HG03558 (cell line): Measurements from ENCODE around the gene RAD51B.
A peak's percentile ranks its signal among the peaks of the same experiment; 100 is the strongest.

Experiments
- ATAC-seq: cut with Tn5 transposase; IDR thresholded peaks from one replicate; pipeline ENCODE4 v1.9.1; 2021; ENCODE audit warnings: moderate number of reproducible peaks; ENCODE audit not compliant: unreplicated experiment; ENCODE audit errors: extremely low read depth

Gene RAD51B

GRCh38 chr14:68306265-68306933 lies 486.8 kb downstream of the RAD51B start:
- ATAC-seq: no peak

DNA sequence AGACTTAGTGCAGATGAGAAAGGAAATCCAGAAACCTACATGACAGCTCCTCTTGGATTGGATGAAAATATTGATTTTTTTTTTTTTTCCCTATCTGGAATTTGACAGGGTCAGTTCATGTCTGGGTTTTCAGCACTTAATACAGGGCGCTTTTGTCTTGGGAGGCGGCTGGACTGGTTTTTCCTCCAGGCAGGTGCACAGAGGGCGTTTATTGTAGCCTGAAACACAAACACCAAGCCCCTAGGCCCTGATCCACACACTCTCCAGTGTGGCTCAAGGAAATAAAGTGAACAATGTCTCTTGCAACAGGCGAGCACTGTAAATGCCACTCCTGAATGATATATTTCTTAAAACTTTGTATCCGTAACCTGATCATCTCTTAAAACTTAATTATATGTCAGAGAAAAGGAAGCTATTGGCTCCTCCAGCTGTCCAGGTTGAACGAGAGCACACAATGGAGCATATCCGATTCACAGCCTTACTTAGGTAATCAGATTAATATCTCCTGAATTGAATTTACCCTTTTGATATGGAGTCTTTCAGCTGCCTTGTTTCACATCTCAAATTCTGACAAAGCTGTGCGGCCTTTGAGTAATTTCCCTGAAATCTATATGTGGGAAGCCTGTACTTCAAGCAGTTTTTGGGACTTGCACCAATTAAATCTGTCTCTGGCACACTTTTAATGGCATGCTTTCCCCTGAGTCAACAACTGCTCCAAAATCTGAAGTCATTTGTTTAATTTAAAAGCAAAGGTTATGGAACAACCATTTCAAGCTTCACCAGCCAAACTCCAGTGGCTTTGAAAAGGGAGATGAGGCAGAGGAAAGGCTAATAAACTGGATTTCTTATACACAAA lies 487.6 kb downstream of the RAD51B start:
- ATAC-seq: no peak

- no peak for ATAC-seq
These were observed 488.2 kb downstream of the RAD51B start for GRCh38 chr14:68307790-68308168.

- no peak for ATAC-seq
These were observed 489.3 kb downstream of the RAD51B start for GRCh38 chr14:68308726-68309520.

DNA sequence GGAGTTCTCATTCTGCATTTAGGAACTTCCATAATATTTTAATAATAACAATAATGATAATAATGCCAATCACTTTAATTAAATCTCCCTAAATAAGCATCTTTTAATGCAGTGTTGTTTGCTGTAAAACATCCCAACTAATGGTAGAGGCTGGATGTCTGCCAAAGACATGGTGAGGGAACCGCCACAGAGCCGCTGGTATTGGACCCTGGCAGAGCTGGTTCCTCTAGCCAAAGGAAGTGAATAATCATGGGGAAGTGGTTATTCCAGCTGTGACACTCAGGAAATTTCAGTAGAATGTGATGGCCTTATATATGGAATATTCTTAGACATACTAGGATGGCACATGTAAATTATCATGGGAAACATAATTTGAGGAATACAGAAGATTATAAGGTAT lies 490.0 kb downstream of the RAD51B start:
- ATAC-seq: no peak

DNA sequence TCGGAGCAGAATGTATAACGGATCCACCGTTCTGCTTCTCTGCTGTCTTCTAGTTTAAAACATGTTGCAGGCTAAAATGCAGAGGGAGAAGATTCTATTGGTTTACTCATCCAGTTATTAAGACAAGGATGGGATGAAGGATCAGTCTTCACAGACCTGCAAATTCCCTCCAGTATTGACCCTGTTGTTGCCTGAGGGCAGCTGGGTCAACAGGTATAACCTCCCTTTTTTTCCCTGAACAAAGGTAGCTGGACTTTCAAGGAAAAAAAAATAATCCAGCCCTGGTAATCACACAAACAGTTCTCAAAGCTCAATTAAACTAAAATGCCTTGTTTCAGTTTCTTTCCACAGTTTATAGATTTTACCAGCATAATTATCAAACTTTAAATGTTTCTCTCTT lies 492.7 kb downstream of the RAD51B start:
- no peak for ATAC-seq

- ATAC-seq: peak; percentile 90
These were observed 493.5 kb downstream of the RAD51B start for GRCh38 chr14:68312884-68313610.

DNA sequence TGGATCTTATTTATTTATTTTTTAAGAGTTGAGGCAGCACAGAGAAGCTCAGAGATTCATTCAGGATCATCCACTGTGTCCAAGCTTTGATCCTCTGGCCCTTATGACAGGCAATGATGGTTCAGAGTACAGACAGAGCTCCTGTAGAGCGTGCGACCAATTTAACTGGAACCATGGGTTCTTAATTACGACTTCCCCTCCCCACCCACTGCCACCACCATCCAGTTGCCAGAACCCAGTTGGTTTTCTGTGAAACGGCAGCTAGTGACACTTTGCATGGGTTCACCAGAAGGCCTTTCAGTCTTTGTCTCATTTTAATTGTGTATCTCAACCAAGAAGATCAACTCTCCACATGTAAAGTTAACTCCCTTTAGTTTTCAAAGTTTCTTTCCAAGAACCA lies 495.1 kb downstream of the RAD51B start:
- no peak for ATAC-seq

GRCh38 chr14:68315081-68315480 lies 495.5 kb downstream of the RAD51B start:
- ATAC-seq: no peak

DNA sequence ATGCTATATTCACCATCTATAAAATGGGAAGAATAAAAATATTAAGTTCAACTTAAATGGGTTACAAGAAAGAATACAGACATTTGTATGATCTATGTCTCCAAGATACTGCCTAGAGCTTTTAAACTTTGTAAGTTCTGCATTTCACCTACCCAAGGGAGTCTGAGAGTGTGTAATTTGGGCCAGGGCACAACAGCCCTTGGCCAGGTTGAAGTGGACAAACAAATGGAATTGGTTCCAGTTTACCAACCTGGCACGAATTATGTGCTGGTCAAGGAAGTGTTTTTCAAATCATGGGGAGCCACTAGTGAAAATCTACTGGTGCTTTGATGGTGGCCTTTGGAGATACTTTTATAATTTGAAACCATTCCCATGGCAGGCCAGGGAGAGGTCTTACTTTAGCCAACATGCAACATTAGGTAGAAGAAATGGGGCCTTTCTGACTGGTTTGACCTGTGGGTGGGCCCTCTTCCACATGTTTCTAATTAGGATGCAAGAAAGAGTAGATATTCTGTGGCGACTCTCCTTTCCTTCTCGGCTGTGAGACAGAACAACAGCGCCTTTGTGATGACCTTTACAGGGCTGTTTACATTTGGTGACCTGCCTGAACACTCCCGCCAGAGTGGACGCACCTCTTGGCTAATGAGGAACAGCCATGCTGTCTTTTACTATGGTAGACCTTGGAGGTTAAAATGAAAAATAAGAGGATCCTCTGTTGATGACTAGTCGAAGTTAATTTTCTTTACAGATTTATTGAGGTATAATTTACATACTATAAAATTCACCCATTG lies 496.7 kb downstream of the RAD51B start:
- ATAC-seq: no peak

GRCh38 chr14:68317239-68317638 lies 497.7 kb downstream of the RAD51B start:
- ATAC-seq: no peak

DNA sequence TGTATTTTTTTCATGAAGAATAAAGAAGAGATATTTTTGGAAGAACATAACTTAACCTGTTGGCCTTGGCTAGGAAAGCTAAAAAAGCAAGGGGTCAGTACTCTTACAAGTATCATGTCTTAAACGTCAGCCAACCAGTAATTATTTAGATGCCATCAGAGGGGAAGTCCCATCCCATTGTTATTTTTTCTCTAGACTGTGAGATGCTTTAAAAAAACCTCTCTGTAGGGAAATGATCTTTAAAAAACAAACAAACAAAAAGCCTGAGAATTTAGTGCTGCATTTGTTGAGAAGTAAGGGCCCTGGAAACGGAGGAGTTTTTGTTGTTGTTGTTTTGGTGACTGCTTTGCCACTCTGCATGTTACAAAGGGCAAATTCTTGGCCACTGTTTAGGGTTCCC lies 499.2 kb downstream of the RAD51B start:
- no peak for ATAC-seq

- ATAC-seq: no peak
These were observed 500.9 kb downstream of the RAD51B start for GRCh38 chr14:68320495-68320894.

DNA sequence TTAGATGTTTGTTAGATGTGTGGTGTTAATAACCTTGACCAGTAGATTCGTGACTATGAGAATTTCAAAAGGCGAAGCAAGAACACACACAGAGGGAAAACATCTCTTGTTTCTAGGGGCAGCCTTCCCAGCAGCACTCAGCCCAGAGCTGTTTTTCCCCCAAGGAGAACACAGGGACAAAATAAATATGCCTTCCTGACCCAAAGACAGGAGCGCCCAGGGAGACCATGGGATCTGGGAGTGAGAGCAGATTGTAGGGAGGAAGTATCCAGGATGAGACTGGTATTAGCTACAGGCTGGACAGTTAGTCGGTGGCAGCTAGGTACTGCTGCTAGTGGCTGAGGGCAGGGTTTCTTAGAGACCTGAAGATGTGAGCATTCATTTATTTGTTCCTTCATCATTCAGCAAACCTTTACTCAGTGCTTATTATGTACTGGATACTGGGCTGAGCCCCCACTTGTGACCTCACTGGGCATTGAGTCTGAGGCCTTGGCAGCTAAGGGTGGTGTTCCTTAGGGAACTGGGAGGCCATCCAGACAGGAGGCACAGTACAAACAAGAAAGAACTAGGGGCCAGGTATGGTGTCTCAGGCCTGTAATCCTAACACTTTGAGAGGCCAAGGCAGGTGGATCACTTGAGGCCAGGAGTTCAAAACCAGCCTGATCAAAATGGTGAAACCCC lies 503.5 kb downstream of the RAD51B start:
- ATAC-seq: no peak

DNA sequence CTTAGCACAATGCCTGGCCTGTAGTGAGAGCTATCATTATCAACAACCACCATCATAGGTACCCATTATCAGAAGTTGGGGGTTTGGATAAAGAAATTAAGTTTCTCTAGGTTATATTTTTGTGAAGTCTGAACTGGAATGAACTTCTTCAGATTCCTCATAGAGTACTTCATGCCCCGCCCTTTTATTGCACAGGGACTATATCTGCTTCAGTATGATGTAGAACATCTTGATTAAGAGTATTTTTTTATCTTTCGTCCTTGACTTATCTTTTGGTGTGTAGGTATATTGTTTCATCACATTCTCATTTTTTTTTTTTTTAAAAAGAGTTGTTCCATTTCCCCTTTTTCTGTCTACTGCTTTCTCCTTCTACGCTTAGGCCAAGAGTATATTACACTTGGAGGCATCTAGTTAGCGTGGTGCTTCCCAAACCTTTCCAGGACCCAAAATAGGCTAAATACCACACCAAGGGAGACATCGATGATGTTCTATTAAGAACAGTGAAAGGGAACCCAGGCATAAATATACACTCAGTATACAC lies 505.8 kb downstream of the RAD51B start:
- no peak for ATAC-seq

GRCh38 chr14:68327231-68327630 lies 507.7 kb downstream of the RAD51B start:
- no peak for ATAC-seq

DNA sequence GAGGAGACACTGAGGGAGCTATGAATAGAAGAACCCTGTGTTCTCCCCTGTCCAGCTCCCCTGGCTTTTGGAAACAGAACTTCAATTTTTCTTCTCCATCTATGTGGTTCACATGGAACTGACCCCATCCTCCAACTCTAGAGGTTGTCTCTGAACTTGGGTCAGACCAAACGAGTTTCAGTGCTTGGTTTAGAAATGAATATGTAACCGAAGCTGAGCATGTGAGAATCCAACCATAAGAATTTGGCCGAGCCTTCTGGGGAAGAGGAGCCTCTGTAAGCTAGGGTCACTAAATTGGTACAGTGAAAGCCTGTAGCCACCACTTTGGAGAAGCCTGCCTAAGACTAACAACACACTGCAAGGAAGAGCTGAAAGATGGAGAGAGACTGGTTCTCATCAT lies 508.9 kb downstream of the RAD51B start:
- ATAC-seq: no peak

DNA sequence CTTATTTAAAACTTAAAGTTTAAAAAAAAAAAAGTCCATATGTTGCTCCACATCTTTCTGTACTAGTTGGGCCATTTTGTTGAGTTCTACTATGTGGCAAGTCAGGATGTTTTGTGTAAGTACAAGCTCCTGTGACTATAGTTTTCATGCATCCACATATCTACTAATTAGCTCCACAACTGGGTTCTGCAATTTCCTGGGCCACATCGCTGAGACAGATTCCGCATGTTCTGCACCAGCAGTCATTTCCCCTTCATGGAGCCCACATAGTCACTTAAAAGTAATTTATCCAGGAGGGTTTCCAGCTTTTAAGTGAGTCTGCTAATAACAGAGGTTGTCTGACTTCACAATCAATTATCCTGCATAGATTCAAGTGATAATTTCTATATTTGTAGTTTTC lies 511.8 kb downstream of the RAD51B start:
- ATAC-seq: no peak

DNA sequence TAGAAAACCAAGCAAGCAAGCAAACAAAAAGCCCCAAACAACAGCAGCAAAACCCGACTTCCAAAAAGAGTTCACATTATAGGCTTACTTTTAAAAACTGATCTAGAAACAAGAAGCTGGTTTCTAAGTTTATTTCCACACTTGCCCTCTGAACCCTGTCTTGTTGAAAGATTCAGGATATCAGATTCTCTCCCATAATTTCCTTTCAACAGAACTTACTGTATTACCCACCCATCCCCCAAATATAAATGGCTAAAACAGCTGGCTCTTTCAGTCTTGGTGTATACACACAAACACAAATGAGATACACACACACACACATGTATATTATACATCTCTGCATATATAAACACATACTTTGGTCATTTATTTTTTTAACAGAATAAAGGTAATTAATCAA lies 512.4 kb downstream of the RAD51B start:
- ATAC-seq: no peak
